ENCODE results near the gene SH3D19.

SH3D19 gene

GRCh38 chr4:151324752-151325110, 674 bp downstream of the SH3D19 start:
- TF ChIP-seq MAX (IDR thresholded peaks at IDR 0.05), result peak; percentile 92
- no peak for TF ChIP-seq NFIC (IDR thresholded peaks at IDR 0.05)
- no peak for TF ChIP-seq EP300 (IDR thresholded peaks at IDR 0.05; ENCODE audit: borderline replicate concordance)
- TF ChIP-seq CEBPB (IDR thresholded peaks at IDR 0.05), result no peak
- peak; percentile 67; the same call in 1 of the 2 replicates for TF ChIP-seq USF1 (IDR thresholded peaks at IDR 0.05)
- no peak for TF ChIP-seq FOXM1 (IDR thresholded peaks at IDR 0.05; ENCODE audit: borderline replicate concordance, low read depth)
- peak; percentile 65; the same call in 1 of the 2 replicates for TF ChIP-seq YY1 (IDR thresholded peaks at IDR 0.05; ENCODE audit: low read depth)
- no peak for TF ChIP-seq EGR1 (IDR thresholded peaks at IDR 0.05)
- TF ChIP-seq TAF1 (IDR thresholded peaks at IDR 0.05; ENCODE audit: low read depth), result no peak; the same call in 1 of the 2 replicates
- TF ChIP-seq ZBTB7A (IDR thresholded peaks at IDR 0.05; ENCODE audit: low read depth), result peak; percentile 22; the same call in 1 of the 2 replicates

- TF ChIP-seq TAF1 (IDR thresholded peaks at IDR 0.05; ENCODE audit: low read depth), result no peak
- no peak for TF ChIP-seq NFIC (IDR thresholded peaks at IDR 0.05)
- TF ChIP-seq MAX (IDR thresholded peaks at IDR 0.05), result 0 out of 2 replicates have a peak, but pooled peaks have one; percentile 9
- TF ChIP-seq EGR1 (IDR thresholded peaks at IDR 0.05), result no peak
- no peak for TF ChIP-seq FOXM1 (IDR thresholded peaks at IDR 0.05; ENCODE audit: borderline replicate concordance, low read depth)
These were observed 1.2 kb downstream of the SH3D19 start for GRCh38 chr4:151324124-151324751.

GRCh38 chr4:151323667-151324066, 1.7 kb downstream of the SH3D19 start:
- TF ChIP-seq EGR1 (IDR thresholded peaks at IDR 0.05), result no peak

GRCh38 chr4:151322570-151322969, 2.8 kb downstream of the SH3D19 start:
- TF ChIP-seq EP300 (IDR thresholded peaks at IDR 0.05; ENCODE audit: borderline replicate concordance), result no peak
- TF ChIP-seq TAF1 (IDR thresholded peaks at IDR 0.05; ENCODE audit: low read depth), result no peak
- TF ChIP-seq TCF12 (IDR thresholded peaks at IDR 0.05; ENCODE audit: low read depth), result no peak
- TF ChIP-seq ZBTB7A (IDR thresholded peaks at IDR 0.05; ENCODE audit: low read depth), result no peak
- no peak for TF ChIP-seq TEAD4 (IDR thresholded peaks at IDR 0.05)
- no peak for TF ChIP-seq NFIC (IDR thresholded peaks at IDR 0.05)
- no peak for TF ChIP-seq USF1 (IDR thresholded peaks at IDR 0.05)

- TF ChIP-seq CREB1 (IDR thresholded peaks at IDR 0.05; ENCODE audit: low read depth), result no peak
- no peak for TF ChIP-seq FOXM1 (IDR thresholded peaks at IDR 0.05; ENCODE audit: borderline replicate concordance, low read depth)
- no peak for TF ChIP-seq MAX (IDR thresholded peaks at IDR 0.05)
- TF ChIP-seq TCF12 (IDR thresholded peaks at IDR 0.05; ENCODE audit: low read depth), result no peak
- TF ChIP-seq REST (IDR thresholded peaks at IDR 0.05; ENCODE audit: low read depth), result no peak
- no peak for TF ChIP-seq YY1 (IDR thresholded peaks at IDR 0.05; ENCODE audit: low read depth)
- no peak for TF ChIP-seq EGR1 (IDR thresholded peaks at IDR 0.05)
- no peak for TF ChIP-seq TEAD4 (IDR thresholded peaks at IDR 0.05)
- TF ChIP-seq EP300 (IDR thresholded peaks at IDR 0.05; ENCODE audit: borderline replicate concordance), result no peak
- TF ChIP-seq ZBTB7A (IDR thresholded peaks at IDR 0.05; ENCODE audit: low read depth), result no peak
- no peak for TF ChIP-seq NFIC (IDR thresholded peaks at IDR 0.05)
- no peak for TF ChIP-seq TAF1 (IDR thresholded peaks at IDR 0.05; ENCODE audit: low read depth)
These were observed 3.8 kb downstream of the SH3D19 start for GRCh38 chr4:151321586-151321985.

- TF ChIP-seq NFIC (IDR thresholded peaks at IDR 0.05) (no peak), RAD21 (IDR thresholded peaks at IDR 0.05; ENCODE audit: low read depth) (no peak), ZBTB7A (IDR thresholded peaks at IDR 0.05; ENCODE audit: low read depth) (no peak), TAF1 (IDR thresholded peaks at IDR 0.05; ENCODE audit: low read depth) (no peak), CREB1 (IDR thresholded peaks at IDR 0.05; ENCODE audit: low read depth) (no peak), USF1 (IDR thresholded peaks at IDR 0.05) (no peak), EP300 (IDR thresholded peaks at IDR 0.05; ENCODE audit: borderline replicate concordance) (no peak)
These were observed 5.9 kb downstream of the SH3D19 start for GRCh38 chr4:151319490-151319889.

- TF ChIP-seq MAX (IDR thresholded peaks at IDR 0.05), result no peak
- TF ChIP-seq TEAD4 (IDR thresholded peaks at IDR 0.05), result no peak
- TF ChIP-seq TCF12 (IDR thresholded peaks at IDR 0.05; ENCODE audit: low read depth), result no peak
- TF ChIP-seq EP300 (IDR thresholded peaks at IDR 0.05; ENCODE audit: borderline replicate concordance), result no peak
- TF ChIP-seq REST (IDR thresholded peaks at IDR 0.05; ENCODE audit: low read depth), result no peak
- no peak for TF ChIP-seq CREB1 (IDR thresholded peaks at IDR 0.05; ENCODE audit: low read depth)
- no peak for TF ChIP-seq YY1 (IDR thresholded peaks at IDR 0.05; ENCODE audit: low read depth)
- no peak for TF ChIP-seq ZBTB7A (IDR thresholded peaks at IDR 0.05; ENCODE audit: low read depth)
- TF ChIP-seq CEBPB (IDR thresholded peaks at IDR 0.05), result no peak
- no peak for TF ChIP-seq TAF1 (IDR thresholded peaks at IDR 0.05; ENCODE audit: low read depth)
- TF ChIP-seq NFIC (IDR thresholded peaks at IDR 0.05), result no peak
These were observed 6.9 kb downstream of the SH3D19 start for GRCh38 chr4:151318307-151319006.

Measured in Ishikawa (cell line).